ENCODE data around the gene RASGRF2.

GRCh38 chr5:81136557-81136956 is 176.4 kb downstream of the RASGRF2 start:
- TF ChIP-seq CTCF (IDR thresholded peaks at IDR 0.05 in 2 of 3, conservative IDR thresholded peaks at IDR 0.05 in 1 of 3; ENCODE audit: insufficient read depth in 2 of 3, low read depth in 1 of 3, low read length in 3 of 3) (no peak), EP300 (IDR thresholded peaks at IDR 0.05; ENCODE audit: low read length) (no peak), SMC3 (conservative IDR thresholded peaks at IDR 0.05; ENCODE audit: insufficient read depth, low read depth, low read length) (no peak), POLR2AphosphoS5 (IDR thresholded peaks at IDR 0.05; ENCODE audit: control insufficient read depth, insufficient read depth, low read depth, low read length) (no peak), NFIC (IDR thresholded peaks at IDR 0.05) (no peak), ZFX (CRISPR knock-in tag; IDR thresholded peaks at IDR 0.05) (no peak), YY1 (IDR thresholded peaks at IDR 0.05; ENCODE audit: borderline replicate concordance in 1 of 3, control insufficient read depth in 1 of 3, extremely low read depth in 1 of 3, insufficient read depth in 3 of 3, insufficient read length in 1 of 3, insufficient replicate concordance in 2 of 3, low read depth in 1 of 3, low read length in 2 of 3) (no peak), NR1H2 (CRISPR knock-in tag; IDR thresholded peaks at IDR 0.05) (no peak), ZNF639 (CRISPR knock-in tag; conservative IDR thresholded peaks at IDR 0.05 in 1 of 2, IDR thresholded peaks at IDR 0.05 in 1 of 2) (no peak), EZH2 (IDR thresholded peaks at IDR 0.05; ENCODE audit: borderline replicate concordance, low read depth, low read length) (no peak)

Measured in K562 (cell line).